Muscle layer of duodenum (tissue), 2 donors: ENCODE results near the gene PTPRZ1.

Experiments
- H3K27ac ChIP-seq: one replicate; pipeline ENCODE4 v1.7.0; 2013; ENCODE audit warnings: mild to moderate bottlenecking, low read length
- H3K27me3 ChIP-seq: one replicate; pipeline ENCODE4 v1.7.0; 2013; ENCODE audit warnings: low read depth, mild to moderate bottlenecking, control low read depth, low read length
- H3K36me3 ChIP-seq, 2 donors: one replicate each; pipeline ENCODE4 v1.7.0; 2013; ENCODE audit warnings: low read length in 2 of 2, control low read depth in 1 of 2, mild to moderate bottlenecking in 1 of 2; ENCODE audit not compliant: insufficient read depth in 2 of 2, control insufficient read depth in 1 of 2
- H3K4me1 ChIP-seq, 2 donors: one replicate each; pipeline ENCODE4 v1.7.0; 2013; ENCODE audit warnings: low read length in 2 of 2, mild to moderate bottlenecking in 2 of 2, control low read depth in 1 of 2, moderate library complexity in 1 of 2; ENCODE audit not compliant: insufficient read depth in 2 of 2, control insufficient read depth in 1 of 2
- H3K4me3 ChIP-seq, 2 donors: one replicate each; pipeline ENCODE4 v1.7.0; 2013; ENCODE audit warnings: low read length in 2 of 2, low read depth in 1 of 2, mild to moderate bottlenecking in 1 of 2
- H3K9me3 ChIP-seq, 2 donors: one replicate each; pipeline ENCODE4 v1.7.0; 2013; ENCODE audit warnings: low read length in 2 of 2, control low read depth in 1 of 2, mild to moderate bottlenecking in 1 of 2; ENCODE audit not compliant: control insufficient read depth in 1 of 2
- donor health status: healthy.

The PTPRZ1 gene

DNA sequence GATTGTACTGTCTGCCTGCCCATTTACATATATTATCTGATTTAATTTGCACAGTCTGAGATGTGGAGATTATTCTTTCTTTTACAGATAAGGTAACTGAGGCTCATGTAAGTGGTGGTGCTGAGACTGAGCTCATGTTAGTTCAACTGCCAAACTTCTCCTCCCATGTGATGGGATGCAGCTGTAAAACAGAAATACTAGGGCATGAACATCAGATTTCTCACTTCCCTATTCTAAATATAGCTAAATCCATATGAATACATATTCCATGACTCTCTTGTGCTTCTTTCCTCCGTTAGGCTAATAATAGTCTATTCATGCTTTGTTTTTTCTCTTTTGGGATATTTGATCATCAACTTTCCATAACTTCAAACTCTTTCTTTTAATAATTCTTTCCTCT is 84.7 kb downstream of the PTPRZ1 start:
- no peaks in the 10 kb centered on the region for H3K36me3 ChIP-seq
- no peaks in the 10 kb centered on the region for H3K4me1 ChIP-seq
- H3K27ac ChIP-seq, result no peak overlapping the region
- H3K27me3 ChIP-seq, result no peaks in the 10 kb centered on the region
- no peak overlapping the region for H3K4me3 ChIP-seq
- H3K9me3 ChIP-seq, result no peaks in the 10 kb centered on the region

DNA sequence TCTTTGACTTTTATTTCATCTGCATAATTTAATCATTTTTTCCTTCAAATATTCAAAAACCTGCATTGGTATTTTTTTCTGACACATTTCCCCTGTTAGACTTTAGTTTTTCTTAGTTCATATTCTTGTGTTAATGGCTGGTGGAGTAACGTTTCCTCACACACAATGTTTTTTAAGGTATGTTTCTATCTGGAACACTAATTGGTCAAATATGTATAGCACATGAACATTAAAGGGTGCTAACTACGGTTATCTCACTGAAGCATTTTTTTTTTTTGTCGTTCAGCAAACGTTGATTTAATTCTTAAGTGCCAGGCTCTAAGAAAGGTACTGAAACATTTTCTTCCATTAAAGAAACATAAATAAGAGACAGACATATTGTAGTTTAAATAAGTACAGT is 87.7 kb downstream of the PTPRZ1 start:
- no peaks in the 10 kb centered on the region for H3K9me3 ChIP-seq
- H3K36me3 ChIP-seq, result no peaks in the 10 kb centered on the region

GRCh38 chr7:121961089-121961867 is 88.3 kb downstream of the PTPRZ1 start:
- no peaks in the 10 kb centered on the region for H3K4me1 ChIP-seq
- no peaks in the 10 kb centered on the region for H3K36me3 ChIP-seq
- H3K27ac ChIP-seq, result no peak overlapping the region
- no peak overlapping the region for H3K4me3 ChIP-seq
- H3K27me3 ChIP-seq, result no peaks in the 10 kb centered on the region
- no peaks in the 10 kb centered on the region for H3K9me3 ChIP-seq

More for the DNA sequence above, 87.7 kb downstream of the PTPRZ1 start:
- H3K4me1 ChIP-seq, result no peaks in the 10 kb centered on the region
- H3K27ac ChIP-seq, result no peak overlapping the region
- no peaks in the 10 kb centered on the region for H3K27me3 ChIP-seq
- no peak overlapping the region for H3K4me3 ChIP-seq

- no peak overlapping the region for H3K27ac ChIP-seq
- H3K9me3 ChIP-seq, result no peaks in the 10 kb centered on the region
- no peaks in the 10 kb centered on the region for H3K27me3 ChIP-seq
- no peaks in the 10 kb centered on the region for H3K36me3 ChIP-seq
- H3K4me3 ChIP-seq, result no peak overlapping the region
- no peaks in the 10 kb centered on the region for H3K4me1 ChIP-seq
Measured at GRCh38 chr7:121966276-121966934, 93.4 kb downstream of the PTPRZ1 start.

GRCh38 chr7:121966935-121967332 is 94.0 kb downstream of the PTPRZ1 start:
- Histone ChIP-seq H3K27me3 (no peaks in the 10 kb centered on the region), H3K4me1 (no peaks in the 10 kb centered on the region), H3K27ac (no peak overlapping the region), H3K9me3 (no peaks in the 10 kb centered on the region), H3K36me3 (no peaks in the 10 kb centered on the region), H3K4me3 (no peak overlapping the region)

DNA sequence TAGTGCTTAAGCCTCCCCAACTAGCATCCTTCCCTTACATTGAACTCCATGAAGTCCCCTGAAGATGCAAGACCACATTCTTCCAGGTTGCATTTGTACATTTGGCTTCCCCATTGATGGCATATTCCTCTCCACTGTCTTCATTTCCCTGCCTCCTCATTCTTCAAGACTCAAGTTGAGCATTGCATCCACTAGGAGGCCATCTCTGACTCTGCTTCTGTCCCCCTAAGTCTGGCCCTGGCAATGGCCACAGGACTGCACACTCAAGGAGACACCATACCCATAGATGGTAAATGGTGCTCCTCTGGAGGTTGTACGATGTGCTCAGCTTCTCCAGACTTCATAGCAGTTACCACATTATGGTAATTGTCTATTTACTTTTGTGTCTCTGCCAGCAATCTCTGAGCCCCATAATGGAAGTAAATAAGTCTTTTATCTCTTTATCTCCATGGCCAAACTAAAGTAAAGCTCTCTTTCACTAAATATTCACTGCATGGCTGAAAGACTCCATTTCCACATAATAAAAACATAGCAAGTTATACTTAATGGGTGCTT is 112.6 kb downstream of the PTPRZ1 start:
- Histone ChIP-seq H3K4me1 (no peaks in the 10 kb centered on the region), H3K27ac (no peak overlapping the region), H3K9me3 (no peaks in the 10 kb centered on the region), H3K36me3 (no peaks in the 10 kb centered on the region), H3K27me3 (no peaks in the 10 kb centered on the region), H3K4me3 (no peak overlapping the region)

GRCh38 chr7:121992068-121992467 is 119.1 kb downstream of the PTPRZ1 start:
- no peaks in the 10 kb centered on the region for H3K27me3 ChIP-seq
- H3K4me3 ChIP-seq, result no peak overlapping the region
- no peaks in the 10 kb centered on the region for H3K36me3 ChIP-seq
- no peaks in the 10 kb centered on the region for H3K4me1 ChIP-seq
- H3K9me3 ChIP-seq, result no peaks in the 10 kb centered on the region
- no peak overlapping the region for H3K27ac ChIP-seq

DNA sequence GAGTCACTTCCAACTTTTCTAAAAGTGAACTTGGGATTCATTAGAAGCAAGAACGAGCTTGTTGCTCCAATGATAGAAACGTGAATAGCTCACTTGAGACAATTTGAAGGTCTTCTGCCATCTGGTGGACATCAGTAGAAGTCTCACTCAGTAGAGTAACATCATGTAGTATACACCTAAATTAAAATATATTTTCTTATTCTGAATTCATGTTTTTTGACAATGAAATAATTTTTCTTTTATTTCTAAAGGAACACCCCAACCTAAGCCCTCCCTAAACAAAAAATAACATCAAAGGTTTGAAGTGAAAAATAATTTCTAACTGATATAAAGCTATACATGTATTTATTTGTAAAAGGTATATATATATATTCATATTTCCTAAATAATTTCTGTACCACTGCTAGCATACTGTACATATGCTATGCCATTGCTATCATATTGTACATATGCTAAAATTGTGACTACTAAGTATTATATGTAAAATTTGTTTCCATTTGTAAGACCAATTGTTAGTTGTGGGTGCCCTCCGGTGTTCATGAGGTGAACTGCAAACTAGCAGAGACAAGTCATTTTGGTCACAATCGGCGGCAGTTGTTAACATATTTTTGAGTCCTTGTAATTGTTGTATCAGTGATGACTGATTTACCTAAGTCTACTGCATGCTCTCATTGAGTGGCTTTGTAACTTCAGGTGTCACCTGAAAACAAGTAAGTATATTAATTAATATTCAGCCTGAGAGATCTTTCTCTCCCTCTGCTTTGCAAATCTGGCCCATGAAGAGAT is 121.9 kb downstream of the PTPRZ1 start:
- H3K9me3 ChIP-seq, result no peaks in the 10 kb centered on the region
- no peaks in the 10 kb centered on the region for H3K36me3 ChIP-seq

DNA sequence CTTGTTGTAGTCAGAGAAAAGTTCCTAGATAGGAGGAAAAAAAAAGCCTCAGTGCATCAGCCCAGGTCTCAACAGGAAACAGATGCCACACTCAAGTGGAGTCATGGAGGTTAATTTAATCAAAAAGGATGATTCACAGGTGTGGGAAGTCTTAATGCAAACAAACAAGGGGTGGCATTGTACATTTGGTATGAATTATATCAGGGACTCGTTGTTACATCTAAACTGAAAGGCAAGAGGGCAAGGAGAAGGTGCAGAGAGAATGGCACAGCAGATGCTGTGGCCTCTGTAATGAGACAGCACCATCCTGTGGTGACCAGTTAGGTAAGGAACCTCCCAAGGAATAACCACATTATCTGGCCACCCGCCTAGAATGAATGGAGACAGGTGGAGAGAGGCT is 133.7 kb downstream of the PTPRZ1 start:
- no peaks in the 10 kb centered on the region for H3K4me1 ChIP-seq
- no peaks in the 10 kb centered on the region for H3K36me3 ChIP-seq
- H3K27ac ChIP-seq, result no peak overlapping the region
- no peaks in the 10 kb centered on the region for H3K9me3 ChIP-seq
- no peaks in the 10 kb centered on the region for H3K27me3 ChIP-seq
- no peak overlapping the region for H3K4me3 ChIP-seq

More for the DNA sequence above, 121.9 kb downstream of the PTPRZ1 start:
- Histone ChIP-seq H3K4me1 (no peaks in the 10 kb centered on the region), H3K4me3 (no peak overlapping the region), H3K27ac (no peak overlapping the region), H3K27me3 (no peaks in the 10 kb centered on the region)

GRCh38 chr7:122010116-122010515 is 137.2 kb downstream of the PTPRZ1 start:
- Histone ChIP-seq H3K4me3 (no peak overlapping the region), H3K4me1 (no peaks in the 10 kb centered on the region), H3K27me3 (no peaks in the 10 kb centered on the region), H3K27ac (no peak overlapping the region), H3K9me3 (no peaks in the 10 kb centered on the region), H3K36me3 (no peaks in the 10 kb centered on the region)

DNA sequence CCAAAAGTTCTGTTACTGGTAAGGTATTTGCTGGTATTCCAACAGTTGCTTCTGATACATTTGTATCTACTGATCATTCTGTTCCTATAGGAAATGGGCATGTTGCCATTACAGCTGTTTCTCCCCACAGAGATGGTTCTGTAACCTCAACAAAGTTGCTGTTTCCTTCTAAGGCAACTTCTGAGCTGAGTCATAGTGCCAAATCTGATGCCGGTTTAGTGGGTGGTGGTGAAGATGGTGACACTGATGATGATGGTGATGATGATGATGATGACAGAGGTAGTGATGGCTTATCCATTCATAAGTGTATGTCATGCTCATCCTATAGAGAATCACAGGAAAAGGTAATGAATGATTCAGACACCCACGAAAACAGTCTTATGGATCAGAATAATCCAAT is 140.1 kb downstream of the PTPRZ1 start:
- Histone ChIP-seq H3K9me3 (no peaks in the 10 kb centered on the region), H3K36me3 (no peaks in the 10 kb centered on the region), H3K27me3 (no peaks in the 10 kb centered on the region), H3K4me3 (no peak overlapping the region), H3K4me1 (no peaks in the 10 kb centered on the region), H3K27ac (no peak overlapping the region)
